ENCODE measurements around the gene ADISSP.

Gene ADISSP

DNA sequence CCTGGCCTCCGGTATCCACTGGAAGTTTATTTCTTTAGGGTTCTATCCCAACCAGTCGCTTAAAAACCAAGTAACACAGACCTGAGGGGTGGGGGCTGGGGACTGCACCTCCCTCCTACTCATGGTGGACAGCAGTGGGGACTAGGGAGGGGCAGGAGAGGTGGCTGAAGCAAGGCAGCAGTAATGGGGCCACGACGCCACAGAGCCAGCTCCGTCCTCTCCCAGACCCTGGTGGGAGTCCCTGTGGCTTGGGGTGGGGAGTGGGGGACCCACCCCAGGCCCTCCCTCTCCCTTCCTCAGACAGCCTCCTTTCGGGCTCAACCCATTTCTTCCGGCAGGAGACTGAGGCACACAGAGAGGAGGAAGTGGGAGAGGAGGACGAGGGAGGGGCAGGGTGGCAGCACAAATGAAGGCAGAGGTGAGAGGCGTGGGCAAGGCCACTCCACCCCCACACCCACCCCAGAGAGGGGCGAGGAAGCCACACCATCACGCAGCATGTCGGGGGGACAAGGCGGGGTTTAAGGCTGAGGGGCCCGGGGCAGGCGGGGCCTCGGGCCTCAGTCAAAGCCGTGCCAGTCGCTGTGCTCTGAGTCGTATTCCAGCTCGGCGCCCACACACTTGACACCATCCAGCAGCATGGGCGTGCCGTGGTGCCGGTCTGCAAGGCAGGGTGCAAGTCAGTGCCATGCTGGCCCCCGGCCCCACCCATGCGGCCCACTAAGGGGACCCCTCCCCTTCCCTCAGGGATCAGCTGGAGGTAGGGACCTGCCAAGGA is 13.9 kb downstream of the ADISSP start:
- DNase-seq: no peak

DNA sequence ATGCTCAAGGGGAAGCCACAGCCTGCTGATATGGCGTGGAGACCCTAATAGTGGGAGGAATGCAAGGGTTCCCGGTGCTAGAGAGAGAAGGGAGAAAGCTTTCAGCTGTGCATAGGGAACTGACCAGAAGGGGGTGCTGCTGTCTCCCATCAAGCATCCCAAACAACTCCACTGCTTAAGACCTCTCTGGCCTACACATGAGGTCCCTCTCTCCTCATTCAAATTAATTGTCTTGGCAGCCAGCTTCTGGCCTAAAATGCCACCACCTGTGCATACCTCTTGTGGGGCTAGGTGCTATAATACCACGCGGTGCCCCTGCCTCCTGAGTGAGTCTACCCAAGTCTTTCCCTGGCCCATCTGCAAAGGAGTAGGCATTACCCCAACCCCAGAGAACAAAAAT is 14.5 kb downstream of the ADISSP start:
- DNase-seq: peak; percentile 56

DNA sequence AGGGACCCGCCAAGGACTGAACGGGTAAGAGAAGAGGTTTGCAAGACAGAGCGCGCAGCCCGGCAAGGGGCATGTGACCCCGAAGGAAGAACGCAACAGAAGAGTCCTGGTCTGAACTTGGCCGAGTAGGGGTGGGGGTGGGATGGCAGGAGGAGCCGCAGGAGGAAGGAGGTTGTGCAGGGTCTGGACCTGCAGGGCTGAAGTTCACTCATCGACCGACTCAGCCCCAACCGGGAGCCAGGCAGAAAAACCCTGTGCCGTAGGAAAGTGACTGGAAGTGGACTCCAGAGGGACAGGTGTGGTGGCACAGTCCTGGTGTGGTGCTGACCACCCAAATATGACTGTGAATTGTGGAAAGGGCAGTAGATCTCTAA is 15.2 kb downstream of the ADISSP start:
- DNase-seq: no peak

DNA sequence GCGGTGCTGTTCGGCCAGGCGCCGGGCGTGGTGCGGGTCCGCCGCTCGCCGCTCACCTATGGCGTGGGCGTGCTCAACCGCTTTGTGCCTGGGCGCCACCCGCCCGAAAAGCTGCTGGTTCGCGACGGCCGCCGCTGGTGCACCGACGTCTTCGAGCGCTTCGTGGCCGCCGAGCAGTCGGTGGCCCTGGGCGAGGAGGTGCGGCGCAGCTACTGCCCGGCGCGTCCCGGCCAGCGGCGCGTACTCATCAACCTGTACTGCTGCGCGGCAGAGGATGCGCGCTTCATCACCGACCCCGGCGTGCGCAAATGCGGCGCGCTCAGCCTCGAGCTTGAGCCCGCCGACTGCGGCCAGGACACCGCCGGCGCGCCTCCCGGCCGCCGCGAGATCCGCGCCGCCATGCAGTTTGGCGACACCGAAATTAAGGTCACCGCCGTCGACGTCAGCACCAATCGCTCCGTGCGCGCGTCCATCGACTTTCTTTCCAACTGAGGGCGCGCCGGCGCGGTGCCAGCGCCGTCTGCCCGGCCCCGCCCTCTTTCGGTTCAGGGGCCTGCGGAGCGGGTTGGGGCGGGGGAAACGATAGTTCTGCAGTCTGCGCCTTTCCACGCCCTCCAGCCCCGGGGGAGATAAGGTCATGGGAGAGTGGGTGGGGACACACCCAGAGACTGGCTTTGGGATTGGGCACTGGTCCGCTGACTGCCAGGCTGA is 15.7 kb downstream of the ADISSP start:
- peak; percentile 3 for DNase-seq

DNA sequence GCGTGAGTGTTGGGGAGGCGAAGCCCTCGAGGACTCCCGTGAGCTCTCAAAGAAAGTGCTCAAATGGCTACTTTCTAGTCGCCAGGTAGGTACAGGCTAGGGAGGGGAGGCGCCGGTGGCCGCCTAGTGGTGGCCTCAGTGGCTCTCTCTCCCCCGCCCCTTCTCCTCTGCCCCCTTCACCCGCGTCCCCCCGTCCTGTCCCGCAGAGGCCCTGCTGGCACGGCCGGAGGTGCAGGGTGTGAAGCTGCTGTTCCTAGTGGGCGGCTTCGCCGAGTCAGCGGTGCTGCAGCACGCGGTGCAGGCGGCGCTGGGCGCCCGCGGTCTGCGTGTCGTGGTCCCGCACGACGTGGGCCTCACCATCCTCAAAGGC is 16.3 kb downstream of the ADISSP start:
- no peak for DNase-seq

DNA sequence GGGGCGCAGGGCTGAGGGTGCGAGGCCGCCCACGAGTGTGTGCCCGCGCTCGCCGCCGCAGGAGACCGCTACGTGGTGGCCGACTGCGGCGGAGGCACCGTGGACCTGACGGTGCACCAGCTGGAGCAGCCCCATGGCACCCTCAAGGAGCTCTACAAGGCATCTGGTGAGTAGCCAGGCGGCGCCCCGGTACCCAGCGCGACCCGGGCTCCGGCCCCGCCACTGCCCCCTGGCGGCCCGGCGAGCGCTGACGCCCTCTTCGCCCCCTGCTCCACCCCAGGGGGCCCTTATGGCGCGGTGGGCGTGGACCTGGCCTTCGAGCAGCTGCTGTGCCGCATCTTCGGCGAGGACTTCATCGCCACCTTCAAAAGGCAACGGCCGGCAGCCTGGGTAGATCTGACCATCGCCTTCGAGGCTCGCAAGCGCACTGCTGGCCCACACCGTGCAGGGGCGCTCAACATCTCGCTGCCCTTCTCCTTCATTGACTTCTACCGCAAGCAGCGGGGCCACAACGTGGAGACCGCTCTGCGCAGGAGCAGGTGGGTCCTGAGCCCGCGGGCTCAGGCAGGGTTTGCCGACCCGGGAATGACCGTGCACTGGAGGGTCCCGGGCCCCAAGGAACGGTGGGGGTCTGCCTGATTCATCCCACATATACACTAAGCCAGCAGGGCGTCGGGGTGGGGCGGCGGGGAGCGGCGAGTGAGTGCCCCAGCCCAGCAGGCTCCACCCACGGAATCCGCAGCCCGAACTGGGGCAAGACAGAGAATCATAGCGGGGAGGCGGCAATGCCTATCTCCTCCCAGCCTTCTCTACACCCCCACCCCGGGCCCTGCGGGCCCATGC is 17.6 kb downstream of the ADISSP start:
- DNase-seq: peak; percentile 21

DNA sequence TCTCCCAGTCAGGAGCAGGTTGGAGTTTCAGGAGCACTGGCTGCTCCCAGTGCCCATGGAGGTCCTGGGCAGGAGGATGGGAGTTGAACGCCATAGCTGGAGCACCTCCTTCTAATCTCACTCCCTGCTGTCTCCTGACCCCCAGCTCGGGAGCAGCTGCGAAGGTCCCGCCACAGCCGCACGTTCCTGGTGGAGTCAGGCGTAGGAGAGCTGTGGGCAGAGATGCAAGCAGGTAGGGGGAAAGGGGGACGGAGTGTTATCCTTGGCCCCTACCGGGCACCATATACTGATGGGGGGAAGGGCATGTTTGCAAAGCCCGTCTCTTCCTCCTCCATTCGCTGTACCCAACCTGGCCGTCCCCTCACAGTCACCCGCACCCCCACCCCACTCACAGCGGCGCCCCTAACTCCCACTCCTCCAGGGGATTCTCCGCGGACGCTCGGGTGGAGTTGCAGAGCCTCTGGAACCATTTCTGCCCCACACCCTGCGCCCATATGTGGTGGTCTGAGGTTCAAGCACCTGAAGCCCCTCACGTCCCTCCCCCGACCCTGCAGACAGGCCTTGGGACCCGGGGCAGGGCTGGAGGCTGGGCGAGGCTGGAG is 18.4 kb downstream of the ADISSP start:
- DNase-seq: no peak

DNA sequence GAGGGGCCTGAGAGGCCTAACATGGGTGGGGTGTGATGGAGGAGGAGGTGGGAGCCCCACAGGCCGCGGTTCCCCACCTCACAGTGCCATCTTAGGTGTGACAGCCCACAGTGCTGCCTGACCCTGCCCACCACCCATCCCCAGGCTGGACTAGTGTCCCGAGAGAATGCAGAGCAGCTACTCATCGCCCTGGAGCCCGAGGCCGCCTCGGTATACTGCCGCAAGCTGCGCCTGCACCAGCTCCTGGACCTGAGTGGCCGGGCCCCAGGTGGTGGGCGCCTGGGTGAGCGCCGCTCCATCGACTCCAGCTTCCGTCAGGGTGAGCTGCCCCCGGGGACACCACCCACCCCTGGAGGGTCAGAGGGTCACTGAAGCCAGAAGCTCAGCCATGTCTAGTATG is 19.5 kb downstream of the ADISSP start:
- DNase-seq: no peak

DNA sequence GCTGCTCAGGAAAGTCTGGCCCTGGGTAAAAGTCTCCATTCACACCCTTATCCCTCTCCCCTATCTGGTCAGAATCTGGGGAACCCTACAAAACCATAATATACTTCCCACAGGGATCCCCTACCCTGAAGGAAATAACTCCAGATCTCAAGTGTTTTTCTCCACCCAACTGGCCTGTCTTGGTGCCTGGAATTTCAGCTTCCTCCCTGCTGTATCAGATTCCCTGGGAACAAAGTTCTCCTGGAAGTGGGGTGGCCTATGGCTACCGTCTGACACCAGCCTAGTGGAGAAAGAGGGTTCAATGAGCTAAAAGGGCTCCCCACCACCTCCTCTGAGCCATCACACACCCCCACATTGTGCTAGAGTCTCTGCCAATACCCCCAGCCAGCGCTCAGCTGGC is 20.1 kb downstream of the ADISSP start:
- no peak for DNase-seq

DNA sequence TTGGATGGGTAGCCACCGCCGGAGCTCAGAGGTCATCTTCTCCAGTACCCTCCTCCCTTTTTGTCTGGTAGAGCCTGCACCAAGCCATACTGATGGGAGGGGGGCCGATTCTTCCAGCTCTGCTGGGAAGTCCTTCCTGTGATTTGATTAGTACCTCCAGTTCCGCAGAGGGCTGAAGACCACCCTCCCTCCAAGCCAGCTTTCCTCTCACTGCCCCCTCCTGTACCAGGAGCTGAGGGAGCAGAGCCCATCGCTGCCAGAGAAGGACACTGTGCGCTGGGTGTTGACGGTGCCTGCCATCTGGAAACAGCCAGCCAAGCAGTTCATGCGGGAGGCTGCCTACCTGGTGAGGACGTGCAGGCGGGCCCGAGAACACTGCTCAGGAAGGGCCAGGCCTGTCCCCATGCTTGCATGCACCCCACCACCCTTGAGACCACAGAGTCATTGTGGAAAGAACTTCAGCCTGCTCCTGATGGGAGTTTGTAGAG is 21.8 kb downstream of the ADISSP start:
- DNase-seq: no peak

DNA sequence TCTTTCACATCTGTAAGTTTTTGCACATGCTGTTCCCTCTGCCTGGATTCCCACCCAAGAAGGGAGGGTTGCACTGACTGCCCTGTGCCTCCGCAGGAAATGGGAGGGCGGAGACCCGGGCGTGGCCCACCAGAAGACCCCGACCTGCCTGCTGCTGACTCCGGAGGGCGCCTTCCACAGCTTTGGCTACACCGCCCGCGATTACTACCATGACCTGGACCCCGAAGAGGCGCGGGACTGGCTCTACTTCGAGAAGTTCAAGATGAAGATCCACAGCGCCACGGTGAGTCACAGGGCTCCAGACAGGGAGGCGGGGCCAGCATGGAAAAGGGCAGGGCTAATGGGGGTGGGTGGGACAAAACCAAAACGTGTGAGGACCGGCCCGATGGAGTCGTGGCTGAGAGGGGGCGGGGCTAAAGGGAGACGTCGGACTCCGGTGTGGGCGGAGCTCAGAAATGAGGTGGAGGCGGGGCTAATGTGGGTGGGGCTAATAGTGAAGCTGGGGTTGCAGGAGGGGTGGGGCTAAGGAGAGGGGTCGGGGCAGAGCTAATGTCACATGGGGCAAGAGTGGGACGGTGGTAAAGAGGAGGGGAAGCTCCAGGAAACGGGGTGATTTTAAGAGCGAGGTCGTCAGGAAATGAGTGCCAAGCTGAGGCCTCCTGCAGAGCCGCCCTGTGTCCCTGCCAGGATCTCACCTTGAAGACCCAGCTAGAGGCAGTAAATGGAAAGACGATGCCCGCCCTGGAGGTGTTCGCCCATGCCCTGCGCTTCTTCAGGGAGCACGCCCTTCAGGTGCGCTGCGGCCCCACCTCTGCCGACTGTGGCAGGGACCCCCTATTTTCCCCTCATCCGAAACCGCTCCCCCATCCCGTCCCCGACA is 22.5 kb downstream of the ADISSP start:
- DNase-seq: no peak

DNA sequence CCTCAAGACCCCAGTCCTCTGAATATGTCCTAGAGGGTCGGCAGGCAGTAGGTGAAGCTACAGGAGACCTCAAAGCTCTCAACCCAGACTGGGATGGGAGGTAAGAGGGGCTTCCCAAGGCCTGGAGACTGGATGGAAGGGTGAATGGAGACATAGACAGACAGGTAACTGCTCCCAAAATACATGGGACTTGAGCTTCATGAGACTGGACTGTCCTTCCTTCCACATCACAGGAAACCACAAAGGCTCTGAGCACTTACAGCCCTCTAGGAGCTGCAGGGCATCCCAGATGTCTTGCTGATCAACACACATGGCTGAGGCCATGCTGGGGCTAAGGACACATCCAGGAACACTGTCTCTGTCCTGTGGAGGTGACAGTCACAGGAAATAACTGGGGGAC is 23.5 kb downstream of the ADISSP start:
- no peak for DNase-seq

DNA sequence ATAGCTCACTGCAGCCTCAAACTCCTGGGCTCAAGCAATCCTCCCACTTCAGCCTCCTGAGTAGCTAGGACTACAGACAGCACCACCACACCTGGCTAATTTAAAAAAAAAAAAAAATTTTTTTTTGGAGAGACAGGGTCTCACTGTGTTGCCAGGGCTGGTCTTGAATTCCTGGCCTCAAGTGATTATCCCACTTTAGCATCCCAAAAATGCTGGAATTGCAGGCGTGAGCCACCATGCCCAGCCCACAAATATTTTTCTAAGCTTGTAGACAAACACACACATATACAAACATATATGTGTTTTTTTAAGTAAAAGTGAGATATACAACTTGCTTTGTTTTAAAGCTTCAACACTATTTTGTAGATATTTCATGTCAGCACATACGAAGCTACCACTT is 24.3 kb downstream of the ADISSP start:
- DNase-seq: no peak

DNA sequence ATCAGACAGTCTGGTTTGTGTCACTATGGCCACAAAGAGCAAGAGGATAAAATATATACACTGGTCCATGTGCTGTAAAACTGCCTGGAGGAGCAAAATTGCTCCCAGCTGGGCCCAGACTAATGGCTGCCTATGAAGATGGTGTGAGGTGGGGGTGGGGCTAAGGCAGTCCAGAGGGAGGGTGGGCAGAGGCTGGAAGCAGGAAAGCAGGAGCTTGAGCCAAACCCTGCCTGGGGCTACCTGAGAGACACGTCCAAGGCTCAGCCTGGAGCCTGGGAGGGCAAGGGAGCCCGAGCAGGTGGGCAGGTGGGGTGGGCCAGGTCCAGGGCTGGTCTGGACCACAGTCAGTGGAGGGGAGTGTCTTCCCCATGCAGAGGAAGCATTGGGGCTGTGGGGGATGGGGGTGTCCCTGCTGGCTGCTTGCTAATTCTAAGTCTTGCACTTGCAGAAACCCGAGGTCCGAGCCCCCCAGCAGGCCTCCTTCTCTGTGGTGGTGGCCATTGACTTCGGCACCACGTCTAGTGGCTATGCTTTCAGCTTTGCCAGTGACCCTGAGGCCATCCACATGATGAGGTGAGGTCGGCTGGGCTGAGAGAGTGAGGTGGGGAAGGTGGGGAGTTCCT is 25.6 kb downstream of the ADISSP start:
- no peak for DNase-seq

DNA sequence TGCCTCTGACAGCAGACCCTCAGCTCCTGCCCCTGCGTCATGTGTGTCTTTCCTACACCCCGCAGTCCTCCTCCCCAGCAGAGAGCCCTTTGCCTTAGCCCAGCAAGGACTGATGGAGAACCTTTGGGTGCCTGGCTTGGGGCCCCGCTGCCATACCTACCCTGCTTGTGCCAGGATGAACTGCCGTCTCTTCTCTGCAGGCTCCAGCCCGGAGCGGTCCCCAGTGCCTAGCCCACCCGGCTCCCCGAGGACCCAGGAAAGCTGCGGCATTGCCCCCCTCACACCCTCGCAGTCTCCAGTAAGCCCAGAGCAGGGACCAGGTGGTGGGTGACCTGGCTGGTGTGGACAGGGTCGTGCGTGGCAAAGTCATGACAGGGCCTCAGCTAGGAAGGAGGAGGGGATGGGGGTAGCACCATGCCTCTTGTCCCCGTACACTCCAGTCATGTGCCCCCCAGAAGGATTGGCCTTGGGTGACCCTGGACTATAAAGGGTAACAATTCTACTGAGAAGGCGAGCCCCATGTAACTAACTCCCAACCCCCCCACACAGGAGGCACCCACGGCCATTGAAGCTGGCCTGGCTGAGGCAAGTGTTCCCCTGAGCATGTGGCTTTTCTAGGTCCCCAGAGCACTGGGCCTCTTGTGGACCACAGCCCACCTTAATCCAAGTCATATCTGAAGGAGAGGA is 26.8 kb downstream of the ADISSP start:
- no peak for DNase-seq

DNA sequence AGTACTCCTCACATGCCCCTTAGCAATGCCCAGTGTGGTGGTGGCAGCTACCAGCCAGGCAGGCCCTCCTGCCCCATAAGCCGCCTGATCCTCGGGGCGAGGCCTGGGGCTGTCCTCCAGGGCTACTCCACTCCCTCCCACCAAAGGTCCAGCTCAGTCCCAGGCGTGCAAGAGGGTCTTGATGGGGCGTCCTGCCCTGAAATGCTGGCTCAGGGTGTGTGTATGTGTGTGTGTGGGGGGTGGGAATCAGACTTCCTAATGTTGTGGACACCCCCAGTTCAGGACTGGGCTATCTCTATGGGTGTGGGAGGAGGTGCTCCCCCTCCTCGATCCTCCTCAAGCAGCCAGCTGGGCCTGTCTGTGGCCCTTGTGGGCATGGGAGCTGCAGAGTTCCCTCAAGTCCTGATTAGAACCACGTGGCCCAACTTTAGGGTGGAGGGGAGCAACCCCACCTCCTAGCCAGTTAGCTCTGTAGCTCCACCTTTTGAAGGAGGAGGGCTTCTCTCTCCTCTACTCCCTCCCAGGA is 27.6 kb downstream of the ADISSP start:
- no peak for DNase-seq

DNA sequence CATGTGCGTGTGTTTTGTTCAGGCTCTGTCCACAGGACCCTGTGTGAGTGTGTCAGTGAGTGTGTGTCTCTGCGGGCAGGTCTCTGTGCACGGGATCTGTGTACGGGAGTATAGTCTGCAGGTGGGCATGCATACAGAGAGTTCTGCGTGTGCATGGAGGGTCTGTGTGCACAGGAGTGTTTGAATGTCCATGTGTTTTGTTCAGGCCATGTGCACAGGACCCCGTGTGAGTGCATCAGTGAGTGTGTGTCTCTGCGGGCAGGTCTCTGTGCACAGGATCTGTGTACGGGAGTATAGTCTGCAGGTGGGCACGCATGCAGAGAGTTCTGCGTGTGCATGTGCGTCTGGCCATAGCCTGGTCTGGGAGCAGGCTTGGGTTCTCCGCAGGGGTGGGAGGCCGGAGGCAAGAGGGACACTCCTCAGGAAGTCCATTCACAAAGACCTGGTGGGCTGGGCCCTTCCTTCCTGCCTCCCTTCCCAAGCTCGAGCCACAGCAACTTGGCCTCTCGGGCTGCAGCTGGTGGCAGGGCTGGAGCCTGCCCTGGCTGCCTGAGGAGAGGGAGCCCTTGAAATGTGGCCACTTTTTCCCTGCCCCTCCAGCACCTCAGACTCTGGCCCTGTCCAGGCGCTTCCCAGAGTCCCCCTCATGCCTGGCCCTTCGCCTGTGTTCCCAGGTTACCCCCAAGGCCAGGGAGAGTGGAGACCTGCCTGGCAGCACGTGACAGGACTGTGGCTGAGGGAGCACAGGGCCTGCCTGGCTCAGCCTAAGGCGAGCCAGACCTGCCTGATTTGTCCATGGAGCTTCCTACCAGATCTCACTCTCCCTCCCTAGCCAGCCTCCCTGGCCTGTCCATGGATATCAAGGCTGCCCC is 28.3 kb downstream of the ADISSP start:
- DNase-seq: no peak

DNA sequence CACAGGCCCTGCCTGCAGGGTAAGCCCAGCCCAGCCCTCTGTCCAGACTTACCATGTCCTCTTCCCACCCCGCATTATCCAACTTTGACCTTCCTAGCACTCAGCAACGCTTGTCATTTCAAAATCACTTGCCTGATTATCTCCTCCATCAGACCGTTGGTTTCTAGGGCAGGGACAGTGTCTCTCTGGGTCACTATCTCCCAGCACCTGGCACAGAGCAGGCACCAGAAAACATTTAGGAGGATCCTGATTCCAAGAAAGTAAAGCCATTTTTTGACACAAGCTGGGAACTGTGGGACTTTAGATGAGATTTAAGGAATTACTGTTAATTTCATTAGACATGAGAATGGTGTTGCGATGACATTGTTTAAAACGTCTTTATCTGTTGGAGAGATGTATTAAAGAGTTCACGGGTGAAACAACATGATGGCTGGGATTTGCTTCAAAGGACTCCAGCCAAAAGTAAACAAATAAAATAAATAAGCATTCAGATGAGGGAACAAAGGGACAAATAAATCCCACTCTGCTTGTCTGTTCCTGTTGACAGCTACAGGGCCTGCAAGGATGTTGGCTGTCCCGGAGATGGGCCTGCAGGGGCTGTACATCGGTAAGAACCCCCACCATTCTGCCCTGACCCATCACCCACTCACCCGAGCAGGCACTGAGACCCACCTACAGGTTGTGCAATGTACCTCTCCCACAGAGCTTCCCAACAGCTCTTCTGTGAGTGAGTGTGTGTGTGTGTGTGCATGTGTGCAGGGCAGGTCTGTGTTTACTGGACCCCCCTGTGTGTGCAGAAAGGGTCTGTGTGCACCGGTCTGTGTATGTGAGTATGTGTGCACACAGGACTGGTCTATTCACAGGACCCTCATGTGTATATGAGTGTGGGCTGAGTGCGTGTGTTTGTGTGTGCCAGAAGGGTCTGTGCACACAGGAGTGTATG is 29.2 kb downstream of the ADISSP start:
- DNase-seq: no peak

DNA sequence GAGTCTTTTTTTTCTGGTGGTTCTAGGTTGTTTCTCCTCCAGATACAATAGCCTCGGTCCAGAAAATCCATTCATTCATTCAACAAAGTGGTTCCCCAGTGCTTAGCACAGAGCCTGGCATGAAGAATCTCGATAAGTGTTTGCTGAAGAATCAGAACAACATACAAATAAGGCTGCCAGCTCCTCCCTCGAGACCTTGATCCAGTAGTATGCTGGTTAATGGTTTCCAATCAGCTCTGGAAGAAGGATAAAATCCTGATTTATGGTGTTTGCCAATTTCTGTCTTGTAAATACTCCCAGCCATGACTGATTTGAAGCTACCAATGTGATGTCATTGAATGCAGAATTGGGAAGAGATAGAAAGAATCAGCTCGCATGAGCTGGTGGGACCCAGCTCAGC is 31.8 kb downstream of the ADISSP start:
- DNase-seq: no peak

Measured in midbrain (tissue), 1 donor.